T47D (cell line): ENCODE data around the gene CHSY3.

ENCODE experiments used
- DNase-seq, 2 experiments: peaks; one replicate each; pipeline versions ENCODE4 v3.0.0 to v3.0.0-alpha.2; 2011 to 2012; ENCODE audit warnings: low read depth in 1 of 2, low spot score in 1 of 2
- JUND ChIP-seq: IDR thresholded peaks from 2 replicates; pipeline ENCODE4 v1.6.1; 2012; ENCODE audit warnings: low read depth
- in situ Hi-C: cut with HindIII; loops from 2 replicates; pipeline ENCODE4 v1.10.0; 2016; ENCODE audit warnings: low sequenced_read_pairs, low pct_unique_long_range_greater_than_20kb

The CHSY3 gene

DNA sequence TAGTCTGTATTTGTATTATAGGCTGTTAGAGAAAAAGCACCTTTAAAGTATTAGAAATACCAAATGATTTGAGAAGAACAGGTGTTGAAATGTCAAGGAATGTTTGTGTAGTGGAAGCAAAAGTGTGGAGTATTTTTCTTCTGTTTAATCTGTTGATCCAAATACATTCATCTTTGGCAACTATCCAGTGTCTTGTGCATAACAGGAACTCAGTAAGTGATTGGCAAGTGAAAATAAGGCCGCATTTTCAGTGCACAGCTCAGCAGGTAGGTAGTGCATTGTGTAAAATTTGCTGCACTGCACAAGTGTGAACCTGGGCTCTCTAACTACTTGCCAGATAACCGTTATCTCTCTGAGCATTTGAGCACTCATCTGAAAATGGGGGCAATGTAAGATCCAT, 61.8 kb downstream of the CHSY3 start:
- DNase-seq = no peak
- in situ Hi-C loops = no loop called here
- no peak for TF ChIP-seq JUND

DNA sequence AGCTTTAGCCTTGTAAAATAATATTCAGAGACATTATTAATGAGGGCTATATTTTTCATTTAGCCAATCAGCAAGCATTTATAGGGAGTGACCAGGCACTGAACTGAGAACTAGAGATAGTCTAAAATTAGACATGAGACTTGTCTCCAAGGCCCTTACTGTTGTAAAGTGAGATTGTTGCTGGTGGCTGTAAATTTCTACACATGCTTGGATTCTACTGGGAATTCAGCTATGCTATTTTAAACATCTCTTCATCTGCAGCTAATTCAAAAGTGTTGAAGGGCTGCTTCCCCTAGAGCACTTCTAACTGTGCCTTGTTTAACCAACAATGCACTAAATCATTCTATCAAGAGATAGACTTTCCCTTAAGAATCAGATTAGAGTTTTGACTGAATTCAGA, 67.4 kb downstream of the CHSY3 start:
- in situ Hi-C loops = no loop called here
- TF ChIP-seq JUND = no peak

DNA sequence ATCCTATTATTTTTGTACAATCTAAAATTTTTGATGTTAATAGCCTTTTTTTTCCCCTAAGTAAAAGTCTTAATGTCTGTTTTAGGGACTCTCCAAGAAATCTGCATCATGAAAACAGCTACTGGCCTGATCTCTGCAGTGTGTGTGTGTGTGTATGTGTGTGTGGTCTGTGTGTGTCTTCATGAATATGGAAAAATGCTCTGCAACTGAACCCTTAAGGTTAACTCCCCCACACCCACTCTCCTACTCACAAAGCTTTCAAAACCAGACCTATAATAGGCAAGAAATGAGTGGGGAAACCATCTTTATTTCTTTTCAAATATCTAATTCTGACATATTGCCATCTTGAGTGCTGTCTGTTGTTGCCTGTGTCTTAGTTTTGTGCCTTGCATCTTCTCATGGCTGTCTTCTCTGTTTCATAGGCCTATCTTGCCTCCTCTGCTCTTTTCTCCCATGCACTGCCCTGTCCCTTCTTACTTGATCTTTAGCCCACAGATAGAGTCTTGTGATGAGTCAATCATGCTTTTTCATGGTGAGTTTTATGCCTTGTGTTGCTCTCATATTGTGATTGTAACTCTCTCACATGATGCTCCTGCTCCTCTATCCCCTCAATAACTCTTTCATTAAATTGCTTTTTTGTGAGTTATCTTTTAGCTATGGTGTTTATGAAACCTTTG, 68.3 kb downstream of the CHSY3 start:
- DNase-seq = no peak
- in situ Hi-C loops = no loop called here
- no peak for TF ChIP-seq JUND

More for the DNA sequence above, 67.4 kb downstream of the CHSY3 start:
- DNase-seq = no peak

DNA sequence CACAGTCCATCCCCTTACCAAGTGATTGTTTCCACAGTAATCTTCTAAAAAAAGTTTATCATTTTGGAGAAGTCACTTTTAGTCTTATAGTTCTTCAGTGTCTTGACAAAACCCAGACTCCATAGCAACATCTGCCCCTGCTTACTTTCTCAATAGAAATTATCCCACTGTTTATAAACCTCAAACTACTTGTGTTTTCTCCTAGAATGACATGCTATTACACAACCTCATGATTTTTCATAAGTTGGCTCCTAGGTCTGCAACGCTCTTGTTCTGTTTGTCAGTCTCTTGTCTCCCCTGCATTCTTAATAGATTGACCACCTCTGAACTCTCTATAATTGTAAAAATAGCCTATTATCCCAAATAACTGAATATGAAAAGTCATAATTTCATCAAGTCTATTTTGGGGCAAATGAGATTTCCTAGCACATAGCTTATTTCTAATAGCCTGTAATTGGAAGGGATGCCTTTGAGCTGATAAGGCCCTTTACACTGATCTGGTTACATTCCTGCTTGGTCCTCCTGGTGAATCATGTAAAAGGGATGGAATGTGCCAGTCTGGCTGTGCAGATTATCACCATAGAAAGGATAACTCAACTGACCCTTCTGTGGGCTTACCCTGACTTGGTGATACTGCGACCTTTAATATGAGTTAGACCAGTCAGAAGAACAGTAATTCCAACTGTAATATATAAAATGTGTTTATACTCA, 69.6 kb downstream of the CHSY3 start:
- TF ChIP-seq JUND = no peak
- in situ Hi-C loops = no loop called here
- DNase-seq = no peak

DNA sequence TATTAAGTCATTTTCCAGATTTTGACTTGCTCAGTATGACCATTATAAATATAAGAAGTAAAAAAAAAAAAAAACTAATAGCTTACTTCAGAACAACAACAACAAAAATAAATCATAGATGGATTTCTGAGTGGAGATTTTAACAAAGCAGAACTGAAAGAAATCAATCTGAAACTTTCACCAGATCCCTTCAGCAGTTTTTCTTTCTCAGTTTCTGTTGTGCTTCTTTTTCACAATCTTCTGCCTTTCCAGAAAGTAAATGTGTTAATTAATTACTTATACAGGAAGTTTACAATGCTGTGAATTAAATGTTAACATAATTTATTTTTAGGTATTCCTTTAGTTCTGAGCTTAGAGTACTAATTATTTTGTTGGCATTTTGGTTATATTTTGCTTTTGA, 73.5 kb downstream of the CHSY3 start:
- no peak for DNase-seq
- no peak for TF ChIP-seq JUND
- in situ Hi-C loops = no loop called here

DNA sequence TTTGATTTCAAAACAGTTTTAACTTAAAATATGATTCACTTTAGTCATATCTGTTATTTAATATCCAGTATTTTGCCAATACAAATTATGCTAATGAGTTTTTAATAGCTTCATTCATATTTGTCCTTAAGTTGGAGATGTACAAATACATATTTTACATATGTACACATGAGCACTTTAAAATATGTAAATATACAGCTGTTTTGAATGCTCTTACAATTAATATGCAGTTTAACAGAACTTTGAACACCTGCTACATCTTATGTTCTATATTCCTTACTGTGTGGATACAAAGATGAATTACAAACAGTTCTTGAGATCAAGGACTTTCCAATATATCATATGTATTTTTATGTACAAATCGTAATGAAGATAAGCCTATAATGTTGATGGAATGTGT, 74.0 kb downstream of the CHSY3 start:
- DNase-seq = no peak
- in situ Hi-C loops = no loop called here
- TF ChIP-seq JUND = no peak

DNA sequence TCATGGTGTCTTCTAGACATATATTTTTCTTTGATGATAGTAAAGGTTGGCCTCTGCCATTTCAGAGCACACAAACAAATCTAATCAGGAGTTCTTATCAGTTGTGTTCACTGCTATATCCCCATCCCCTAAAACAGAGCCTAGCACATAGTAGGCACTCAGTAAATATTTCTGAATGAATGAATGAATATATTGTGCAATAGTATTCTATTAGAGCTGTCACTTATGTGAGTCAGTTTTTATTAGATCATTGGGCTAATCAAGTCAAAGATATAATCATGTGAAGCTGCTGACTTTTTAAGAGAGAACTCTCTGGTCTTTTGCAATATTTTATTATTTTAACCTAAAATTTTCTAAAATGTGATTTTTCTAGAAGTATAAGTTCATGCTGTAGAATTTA, 84.2 kb downstream of the CHSY3 start:
- no peak for DNase-seq
- in situ Hi-C loops = no loop called here
- TF ChIP-seq JUND = no peak

DNA sequence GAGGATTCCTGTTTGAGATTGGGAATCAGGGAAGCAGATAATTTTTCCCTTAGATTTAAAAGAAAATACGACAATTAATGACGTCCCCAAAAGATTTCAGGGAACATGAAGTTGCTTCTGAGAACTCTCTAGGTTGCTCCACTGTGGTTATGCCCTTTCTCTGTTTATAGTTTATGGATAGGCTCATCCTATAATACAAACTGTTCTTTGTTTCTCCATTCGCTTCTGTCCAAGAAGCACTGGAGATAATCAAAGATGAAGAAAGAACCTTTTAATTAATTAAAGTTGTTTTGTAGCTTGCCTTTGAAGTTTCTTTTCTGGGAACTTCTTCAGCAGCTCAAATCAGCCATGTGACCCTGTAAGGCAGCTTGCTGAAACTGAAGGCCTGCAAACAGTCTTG, 87.5 kb downstream of the CHSY3 start:
- in situ Hi-C loops = no loop called here
- DNase-seq = no peak
- TF ChIP-seq JUND = no peak

DNA sequence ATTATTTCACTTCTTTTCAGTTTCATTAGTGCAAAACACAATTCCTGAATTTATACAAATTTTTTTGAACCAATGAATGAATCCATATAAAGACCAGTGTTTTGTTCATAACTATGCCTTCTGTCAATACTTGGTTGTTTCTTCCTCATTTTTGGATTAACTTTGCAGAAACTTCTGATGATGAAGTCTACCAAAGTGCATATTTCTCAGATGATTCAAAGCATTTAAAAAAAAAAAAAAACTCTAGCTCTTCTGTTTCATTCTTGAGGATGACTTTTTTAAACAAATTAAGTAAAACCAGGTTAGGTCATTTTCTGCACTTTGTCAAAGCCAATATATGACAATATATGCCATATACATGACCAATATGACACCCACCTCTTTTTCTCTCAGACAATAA, 92.6 kb downstream of the CHSY3 start:
- in situ Hi-C loops = no loop called here
- no peak for TF ChIP-seq JUND
- DNase-seq = no peak

DNA sequence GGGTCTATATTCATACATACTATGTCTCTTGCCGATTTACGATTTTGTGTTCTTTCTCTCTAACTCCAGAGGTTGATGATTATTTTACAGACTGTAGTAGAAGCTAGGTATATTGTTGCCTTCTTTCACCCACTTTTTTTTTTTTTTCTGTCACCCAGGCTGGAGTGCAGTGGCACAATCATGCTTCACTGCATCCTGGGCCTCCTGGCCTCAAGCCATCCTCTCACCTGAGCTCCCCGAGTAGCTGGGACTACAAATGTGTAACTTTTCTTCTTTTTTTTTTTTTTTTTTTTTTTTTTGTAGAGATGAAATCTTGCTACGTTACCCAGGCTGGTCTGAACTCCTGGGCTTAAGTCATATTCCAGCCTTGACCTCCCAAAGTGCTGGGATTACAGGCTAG, 96.2 kb downstream of the CHSY3 start:
- no peak for DNase-seq
- in situ Hi-C loops = no loop called here
- TF ChIP-seq JUND = no peak

DNA sequence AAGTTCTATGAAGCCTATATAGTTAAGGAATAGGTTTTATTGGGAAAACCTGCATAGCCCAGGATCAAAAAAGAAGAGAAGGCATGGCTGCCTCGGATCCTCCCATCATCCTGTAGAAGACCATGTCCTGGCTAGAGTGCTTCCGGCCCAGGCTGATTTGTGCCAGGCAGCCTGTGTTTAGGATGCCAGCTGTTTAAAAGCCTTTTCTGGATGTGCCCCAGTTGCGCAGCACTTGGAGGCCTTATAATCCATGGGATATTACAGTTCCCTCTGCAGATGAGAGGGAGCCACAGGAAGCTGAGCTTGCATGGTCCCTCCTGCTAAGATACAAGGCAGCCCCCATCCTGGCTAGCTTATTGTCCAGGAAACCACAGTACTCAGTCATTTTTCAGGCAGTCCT, 97.9 kb downstream of the CHSY3 start:
- in situ Hi-C loops = no loop called here
- no peak for TF ChIP-seq JUND
- DNase-seq = no peak

DNA sequence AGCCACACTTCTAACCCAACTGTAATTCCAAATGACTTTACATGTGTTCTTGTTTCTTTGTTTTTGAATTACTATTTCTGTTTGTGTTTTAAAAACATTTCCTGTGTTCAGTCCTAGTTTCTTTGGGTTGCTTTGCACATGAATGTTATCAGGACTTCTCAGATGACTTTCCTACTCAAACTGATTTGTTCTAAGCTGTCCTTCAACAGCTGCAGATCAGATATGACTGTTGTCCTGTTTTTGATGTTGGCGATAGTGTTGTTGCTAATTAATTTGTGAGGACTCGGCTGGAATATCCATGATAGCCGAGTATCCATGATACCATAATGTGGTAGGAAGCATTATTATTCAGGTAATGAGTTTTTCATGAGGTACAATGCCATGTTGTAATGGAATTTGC, 98.6 kb downstream of the CHSY3 start:
- TF ChIP-seq JUND = no peak
- in situ Hi-C loops = no loop called here

DNA sequence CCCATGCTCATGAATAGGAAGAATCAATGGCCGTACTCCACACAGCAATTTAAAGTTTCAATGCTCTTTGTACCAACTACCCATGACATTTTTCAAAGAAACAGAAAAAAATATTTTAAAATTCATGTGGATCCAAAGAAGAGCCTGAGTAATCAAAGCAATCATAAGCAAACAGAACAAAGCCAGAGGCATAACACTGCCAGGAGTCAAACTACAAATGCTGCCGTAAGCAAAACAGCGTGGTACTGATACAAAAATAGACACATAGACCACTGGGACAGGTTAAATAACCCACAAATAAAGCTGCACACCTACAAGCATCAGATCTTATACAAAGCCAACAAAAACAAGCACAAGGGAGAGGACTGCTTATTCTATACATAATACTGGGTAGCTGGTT, 107.7 kb downstream of the CHSY3 start:
- in situ Hi-C loops = no loop called here
- no peak for DNase-seq
- no peak for TF ChIP-seq JUND

More for the DNA sequence above, 98.6 kb downstream of the CHSY3 start:
- no peak for DNase-seq

DNA sequence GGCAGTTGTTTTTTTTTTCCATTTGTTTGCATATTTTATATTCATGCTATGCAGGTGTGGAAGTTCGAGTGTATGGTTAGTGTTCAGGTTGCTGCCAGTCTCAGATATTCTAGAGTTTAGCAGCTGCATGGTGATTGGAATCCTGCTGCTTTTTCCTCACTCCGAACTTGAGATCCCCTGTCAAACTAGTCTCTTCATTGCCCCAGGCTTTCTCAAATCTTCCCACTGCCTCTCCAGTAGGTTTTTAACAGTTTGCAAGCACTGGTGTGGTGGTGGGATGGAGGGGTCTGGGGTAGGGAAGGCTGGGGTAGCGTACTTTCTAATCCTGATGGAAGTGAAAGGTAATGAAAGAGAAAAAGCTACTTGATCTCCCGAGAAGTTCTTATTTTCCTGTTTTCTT, 112.9 kb downstream of the CHSY3 start:
- in situ Hi-C loops = no loop called here
- TF ChIP-seq JUND = no peak
- DNase-seq = peak in 1 of 2 experiments; percentile 16
